Stimulated activated CD8-positive, alpha-beta memory T cell treated with anti-CD3 and anti-CD28 coated beads, Interleukin-12 subunit alpha, Interleukin-12 subunit beta, amount 100 ng/mL, for 24 hours (primary cell): ENCODE measurements around the gene CACNG6.

ENCODE experiments used
- DNase-seq: peaks from one replicate; pipeline ENCODE4 v3.0.0-alpha.2; 2020; ENCODE audit errors: extremely low read depth

Gene CACNG6

DNA sequence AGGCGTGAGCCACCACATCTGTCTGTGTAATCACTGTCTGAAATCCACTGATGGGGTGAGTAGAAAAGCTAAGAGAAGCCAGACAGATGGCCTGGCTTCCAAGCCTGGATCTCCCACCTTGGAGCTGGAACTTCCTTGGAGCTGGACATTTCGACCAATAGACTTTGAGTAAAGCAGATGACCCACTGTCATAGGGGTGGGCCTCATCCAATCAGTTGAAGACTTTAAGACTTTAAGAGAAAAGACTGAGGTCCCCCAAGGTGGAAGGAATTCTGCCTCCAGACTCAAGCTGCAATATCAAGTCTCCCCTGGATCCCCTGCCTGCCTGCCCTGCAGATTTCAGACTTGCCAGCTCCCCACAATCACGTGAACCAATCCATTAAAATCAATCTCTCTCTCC lies 51.6 kb downstream of the CACNG6 start:
- DNase-seq, result no peak

DNA sequence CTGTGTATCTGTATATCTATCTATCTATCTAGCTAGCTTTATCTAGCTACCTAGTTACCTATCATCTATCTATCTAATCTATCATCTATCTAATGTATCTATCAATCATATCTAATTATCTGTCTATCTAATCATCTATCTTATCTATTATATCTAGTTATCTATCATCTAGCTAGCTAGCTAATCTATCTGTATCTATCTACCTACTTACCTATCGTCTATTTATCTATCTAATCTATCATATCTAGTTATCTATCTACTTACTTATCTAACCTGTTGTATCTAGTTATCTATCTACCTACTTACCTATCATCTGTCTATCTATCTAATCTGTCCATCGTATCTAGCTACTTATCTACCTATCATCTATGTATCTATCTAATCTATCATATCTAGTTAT lies 54.3 kb downstream of the CACNG6 start:
- no peak for DNase-seq

DNA sequence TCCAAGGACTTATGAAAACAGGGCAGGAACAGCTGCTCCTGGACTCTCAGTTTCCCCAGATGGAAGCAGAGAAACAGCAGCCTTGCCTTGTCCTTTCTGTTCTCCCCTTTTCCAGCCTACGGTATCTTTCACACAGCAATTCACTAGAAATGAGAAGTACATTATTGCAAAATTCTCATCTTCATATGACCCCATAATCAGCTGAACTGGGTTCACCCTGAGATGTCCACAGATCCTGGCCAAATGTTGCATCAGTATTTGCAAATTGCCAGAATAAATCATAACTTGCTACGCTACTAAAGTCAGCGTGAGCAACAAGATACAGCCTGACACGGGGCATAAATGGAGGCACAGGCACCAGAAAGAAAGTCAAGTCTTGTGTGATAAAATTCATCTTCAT lies 56.2 kb downstream of the CACNG6 start:
- DNase-seq, result no peak
